Loucy (cell line): ENCODE data around the gene PRH2.

Experiments
- CTCF ChIP-seq: fragments of 200-600 bp; sonication (generic); conservative IDR thresholded peaks from 2 replicates; pipeline ENCODE4 v1.5.1; 2014; ENCODE audit warnings: mild to moderate bottlenecking, antibody characterized with exemption, low read length
- EZH2phosphoT487 ChIP-seq: fragments of 200-600 bp; IDR thresholded peaks from 2 replicates; pipeline ENCODE4 v1.6.1; 2018; ENCODE audit warnings: antibody characterized with exemption, mild to moderate bottlenecking, moderate library complexity, borderline replicate concordance

- TF ChIP-seq EZH2phosphoT487 (no peak), CTCF (no peak)
These were observed 13.0 kb downstream of the PRH2 start for GRCh38 chr12:10941916-10942607.
